ENCODE measurements around the gene FHIT.

GRCh38 chr3:60266444-60266843 lies 984.8 kb downstream of the FHIT start:
- TF ChIP-seq CTCF (conservative IDR thresholded peaks at IDR 0.05) (no peak), EZH2 (IDR thresholded peaks at IDR 0.05; ENCODE audit: low read depth) (no peak)

Data from PC-9 (cell line).